Activated CD4-positive, alpha-beta T cell treated with anti-CD3 and anti-CD28 coated beads, Interleukin-2, amount 10 ng/mL, durations not matched to agents 24 days and 14 days (primary cell): ENCODE measurements around the gene FAM174B. TPM values are rescaled to one million over a fixed set of nuclear protein-coding genes. Genes with fewer than 3 reads are reported as not detected.

ENCODE experiments used
- DNase-seq: peaks from one replicate; pipeline ENCODE4 v3.0.0; 2022
- H3K27ac Mint-ChIP-seq: one replicate; pipeline ENCODE4 v1.8.0; 2022; ENCODE audit warnings: mild to moderate bottlenecking, mixed read lengths
- H3K27me3 Mint-ChIP-seq: one replicate; pipeline ENCODE4 v1.8.0; 2022; ENCODE audit warnings: mixed read lengths
- H3K36me3 Mint-ChIP-seq: one replicate; pipeline ENCODE4 v1.8.0; 2022; ENCODE audit warnings: low read depth, mild to moderate bottlenecking, mixed read lengths
- H3K4me1 Mint-ChIP-seq: one replicate; pipeline ENCODE4 v1.8.0; 2021; ENCODE audit warnings: mixed read lengths
- H3K4me3 Mint-ChIP-seq: one replicate; pipeline ENCODE4 v1.8.0; 2022; ENCODE audit warnings: mild to moderate bottlenecking, moderate library complexity, mixed read lengths
- H3K9me3 Mint-ChIP-seq: one replicate; pipeline ENCODE4 v1.8.0; 2021; ENCODE audit warnings: mixed read lengths
- intact Hi-C: fragments of 100-400 bp; cut with micrococcal nuclease; formaldehyde crosslinking; loops from one replicate; pipeline ENCODE4 v1.15.1; 2023
- total RNA-seq: library from RNA; stranded (reverse); gene quantifications from 2 replicates; pipeline ENCODE4 v1.2.3, GENCODE V29; 2022

The FAM174B gene
- total RNA-seq, 1 donor from 2014 or later, result 3.0 TPM

GRCh38 chr15:92580521-92580920 is 75.1 kb downstream of the FAM174B start:
- H3K4me3 Mint-ChIP-seq, result no peak overlapping the region
- peaks cover 3% of the 10 kb centered on the region for H3K27me3 Mint-ChIP-seq
- no peak overlapping the region for H3K27ac Mint-ChIP-seq
- DNase-seq, result no peak
- H3K9me3 Mint-ChIP-seq, result no peaks in the 10 kb centered on the region
- no peaks in the 10 kb centered on the region for H3K4me1 Mint-ChIP-seq
- intact Hi-C loops, result no loop called here
- H3K36me3 Mint-ChIP-seq, result no peaks in the 10 kb centered on the region

- Mint-ChIP-seq H3K4me1 (no peaks in the 10 kb centered on the region), H3K4me3 (no peak overlapping the region), H3K27ac (no peak overlapping the region), H3K36me3 (no peaks in the 10 kb centered on the region), H3K9me3 (no peaks in the 10 kb centered on the region), H3K27me3 (peaks cover 7% of the 10 kb centered on the region)
- intact Hi-C loops, result no loop called here
- DNase-seq, result no peak
Observed at GRCh38 chr15:92579931-92580470, 75.6 kb downstream of the FAM174B start.

GRCh38 chr15:92579486-92579885 is 76.1 kb downstream of the FAM174B start:
- DNase-seq, result no peak
- H3K4me3 Mint-ChIP-seq, result no peak overlapping the region
- no peak overlapping the region for H3K27ac Mint-ChIP-seq
- intact Hi-C loops, result no loop called here
- no peaks in the 10 kb centered on the region for H3K4me1 Mint-ChIP-seq
- H3K9me3 Mint-ChIP-seq, result no peaks in the 10 kb centered on the region
- no peaks in the 10 kb centered on the region for H3K36me3 Mint-ChIP-seq
- H3K27me3 Mint-ChIP-seq, result peaks cover 7% of the 10 kb centered on the region

- H3K27ac Mint-ChIP-seq, result no peak overlapping the region
- DNase-seq, result no peak
- H3K36me3 Mint-ChIP-seq, result no peaks in the 10 kb centered on the region
- H3K9me3 Mint-ChIP-seq, result no peaks in the 10 kb centered on the region
- peaks cover 9% of the 10 kb centered on the region for H3K27me3 Mint-ChIP-seq
- intact Hi-C loops, result no loop called here
- H3K4me3 Mint-ChIP-seq, result no peak overlapping the region
- H3K4me1 Mint-ChIP-seq, result no peaks in the 10 kb centered on the region
Observed at GRCh38 chr15:92578096-92578835, 77.3 kb downstream of the FAM174B start.

- H3K9me3 Mint-ChIP-seq, result no peaks in the 10 kb centered on the region
- H3K4me3 Mint-ChIP-seq, result no peak overlapping the region
- H3K4me1 Mint-ChIP-seq, result no peaks in the 10 kb centered on the region
- intact Hi-C loops, result no loop called here
- H3K36me3 Mint-ChIP-seq, result no peaks in the 10 kb centered on the region
- peaks cover 9% of the 10 kb centered on the region for H3K27me3 Mint-ChIP-seq
- DNase-seq, result no peak
- no peak overlapping the region for H3K27ac Mint-ChIP-seq
Observed at GRCh38 chr15:92576597-92577200, 78.9 kb downstream of the FAM174B start.

- Mint-ChIP-seq H3K4me1 (no peaks in the 10 kb centered on the region), H3K9me3 (no peaks in the 10 kb centered on the region), H3K36me3 (no peaks in the 10 kb centered on the region), H3K27ac (no peak overlapping the region), H3K4me3 (no peak overlapping the region), H3K27me3 (peaks cover 11% of the 10 kb centered on the region)
- intact Hi-C loops, result no loop called here
- DNase-seq, result no peak
Observed at GRCh38 chr15:92574566-92574965, 81.0 kb downstream of the FAM174B start.

- H3K27me3 Mint-ChIP-seq, result peaks cover 11% of the 10 kb centered on the region
- intact Hi-C loops, result no loop called here
- no peak overlapping the region for H3K27ac Mint-ChIP-seq
Observed at GRCh38 chr15:92574161-92574560, 81.4 kb downstream of the FAM174B start.

GRCh38 chr15:92571824-92572223 is 83.8 kb downstream of the FAM174B start:
- H3K27me3 Mint-ChIP-seq, result peaks cover 12% of the 10 kb centered on the region

More at GRCh38 chr15:92574161-92574560, 81.4 kb downstream of the FAM174B start:
- Mint-ChIP-seq H3K4me1 (no peaks in the 10 kb centered on the region), H3K4me3 (no peak overlapping the region), H3K9me3 (no peaks in the 10 kb centered on the region), H3K36me3 (no peaks in the 10 kb centered on the region)
- DNase-seq, result no peak

GRCh38 chr15:92570391-92570790 is 85.2 kb downstream of the FAM174B start:
- no peak for DNase-seq
- no peak overlapping the region for H3K27ac Mint-ChIP-seq
- H3K36me3 Mint-ChIP-seq, result no peaks in the 10 kb centered on the region
- intact Hi-C loops, result no loop called here
- peaks cover 16% of the 10 kb centered on the region for H3K27me3 Mint-ChIP-seq
- no peak overlapping the region for H3K4me3 Mint-ChIP-seq
- no peaks in the 10 kb centered on the region for H3K4me1 Mint-ChIP-seq
- no peaks in the 10 kb centered on the region for H3K9me3 Mint-ChIP-seq

More at GRCh38 chr15:92571824-92572223, 83.8 kb downstream of the FAM174B start:
- intact Hi-C loops, result no loop called here
- Mint-ChIP-seq H3K9me3 (no peaks in the 10 kb centered on the region), H3K27ac (no peak overlapping the region), H3K36me3 (no peaks in the 10 kb centered on the region), H3K4me1 (no peaks in the 10 kb centered on the region), H3K4me3 (no peak overlapping the region)
- no peak for DNase-seq

GRCh38 chr15:92569778-92570177 is 85.8 kb downstream of the FAM174B start:
- H3K27ac Mint-ChIP-seq, result no peak overlapping the region
- H3K4me3 Mint-ChIP-seq, result no peak overlapping the region
- H3K27me3 Mint-ChIP-seq, result peaks cover 17% of the 10 kb centered on the region
- H3K4me1 Mint-ChIP-seq, result no peaks in the 10 kb centered on the region
- no peaks in the 10 kb centered on the region for H3K36me3 Mint-ChIP-seq
- intact Hi-C loops, result no loop called here
- DNase-seq, result no peak
- no peaks in the 10 kb centered on the region for H3K9me3 Mint-ChIP-seq

Other genes starting within 250 kb of the FAM174B start
- 105 and 111 TPM in 2 replicates for gene CHD2, start 244.5 kb upstream of the FAM174B start, total RNA-seq